Erythroblast (primary cell): ENCODE results near the gene DPEP3.

Experiments used
- GATA1 ChIP-seq: IDR thresholded peaks from 2 replicates; pipeline ENCODE4 v1.6.1; 2011; ENCODE audit warnings: low read depth, mild to moderate bottlenecking, control low read depth, low read length, moderate library complexity
- POLR2A ChIP-seq: IDR thresholded peaks from 2 replicates; pipeline ENCODE4 v1.6.1; 2011; ENCODE audit warnings: mild to moderate bottlenecking, low read length

GRCh38 chr16:68000450-68000849 is 20.2 kb upstream of the DPEP3 start:
- no peak for TF ChIP-seq POLR2A
- TF ChIP-seq GATA1: no peak
